ENCODE data around the gene NXF1. TPM values are rescaled to one million over a fixed set of nuclear protein-coding genes. Genes with fewer than 3 reads are reported as not detected.

Gene NXF1
- total and polyA plus RNA-seq, 2 of the 13 experiments (the other 11 are each of a cell fraction or from before 2014, with no cell fraction given): 30.4 to 30.9 TPM

DNA sequence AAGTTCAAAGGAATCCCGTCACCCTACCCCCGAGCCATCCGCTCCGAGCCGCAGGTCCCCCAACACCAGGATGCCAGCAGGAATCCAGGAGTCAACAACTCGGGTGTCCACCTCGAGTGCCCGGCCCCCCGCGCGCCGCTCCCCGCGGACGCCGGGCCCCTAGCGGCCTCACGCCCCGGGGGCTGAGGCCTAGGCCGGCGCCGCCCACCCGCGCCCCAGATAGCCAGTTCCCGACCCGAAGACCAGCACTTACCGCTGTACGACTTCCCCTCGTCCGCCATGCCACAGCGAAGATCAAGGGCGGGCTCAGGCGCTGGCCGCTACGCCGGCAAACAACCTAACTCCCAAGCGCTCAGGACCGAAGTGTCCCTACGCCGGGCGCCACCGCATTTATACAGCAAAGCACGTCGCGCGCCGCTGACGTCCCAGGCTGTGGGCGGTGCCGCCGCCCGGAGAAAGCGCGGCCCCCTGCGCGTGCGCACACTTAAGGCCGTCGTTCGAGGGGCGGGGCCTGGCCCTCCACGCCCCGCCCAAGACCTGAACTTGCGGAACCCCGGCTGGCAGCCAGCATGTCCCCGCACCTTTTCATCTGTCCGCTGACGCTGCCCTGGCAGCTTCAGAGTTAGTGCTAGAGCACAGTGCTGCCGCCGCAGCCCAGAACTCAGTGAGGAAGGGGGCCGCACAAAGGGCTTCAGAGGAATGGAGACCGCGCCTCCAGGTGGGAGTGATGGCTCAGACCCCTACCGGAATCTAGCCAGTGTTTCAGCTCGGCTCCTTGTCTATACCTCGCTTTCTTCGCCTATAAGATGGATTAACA lies at the start of gene NXF1 (continued):
- TF ChIP-seq, protein P1, sequence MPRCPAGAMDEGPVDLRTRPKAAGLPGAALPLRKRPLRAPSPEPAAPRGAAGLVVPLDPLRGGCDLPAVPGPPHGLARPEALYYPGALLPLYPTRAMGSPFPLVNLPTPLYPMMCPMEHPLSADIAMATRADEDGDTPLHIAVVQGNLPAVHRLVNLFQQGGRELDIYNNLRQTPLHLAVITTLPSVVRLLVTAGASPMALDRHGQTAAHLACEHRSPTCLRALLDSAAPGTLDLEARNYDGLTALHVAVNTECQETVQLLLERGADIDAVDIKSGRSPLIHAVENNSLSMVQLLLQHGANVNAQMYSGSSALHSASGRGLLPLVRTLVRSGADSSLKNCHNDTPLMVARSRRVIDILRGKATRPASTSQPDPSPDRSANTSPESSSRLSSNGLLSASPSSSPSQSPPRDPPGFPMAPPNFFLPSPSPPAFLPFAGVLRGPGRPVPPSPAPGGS (CRISPR knock-in tag; IDR thresholded peaks at IDR 0.05): peak; percentile 51; the same call in 1 of the 2 replicates
- TF ChIP-seq DMAP1 (CRISPR knock-in tag; IDR thresholded peaks at IDR 0.05) (peak; percentile 82), NFIC (IDR thresholded peaks at IDR 0.05; ENCODE audit: low read length) (no peak; the same call in 1 of the 2 replicates), SMAD9 (CRISPR knock-in tag; IDR thresholded peaks at IDR 0.05) (no peak; the same call in 1 of the 2 replicates), ZHX2 (IDR thresholded peaks at IDR 0.05; ENCODE audit: low read depth) (peak; percentile 67; the same call in 1 of the 2 replicates), ZHX2 (CRISPR knock-in tag; IDR thresholded peaks at IDR 0.05; ENCODE audit: borderline replicate concordance) (peak; percentile 75; the same call in 1 of the 2 replicates), ZBTB7A (CRISPR knock-in tag; IDR thresholded peaks at IDR 0.05) (no peak), ZNF747 (CRISPR knock-in tag; IDR thresholded peaks at IDR 0.05; ENCODE audit: borderline replicate concordance) (peak; percentile 77; the same call in 1 of the 2 replicates), SRSF1 (optimal IDR thresholded peaks at IDR 0.05; ENCODE audit: low read depth, low read length) (peak; percentile 96), ERF (CRISPR knock-in tag; IDR thresholded peaks at IDR 0.05) (peak; percentile 96), KDM3A (CRISPR knock-in tag; IDR thresholded peaks at IDR 0.05; ENCODE audit: low read depth) (peak; percentile 83), ZNF674 (CRISPR knock-in tag; IDR thresholded peaks at IDR 0.05; ENCODE audit: low read depth) (no peak), CENPT (CRISPR knock-in tag; IDR thresholded peaks at IDR 0.05; ENCODE audit: low read depth) (no peak), RORA (CRISPR knock-in tag; IDR thresholded peaks at IDR 0.05) (no peak), SCMH1 (CRISPR knock-in tag; IDR thresholded peaks at IDR 0.05; ENCODE audit: borderline replicate concordance) (no peak), KLF11 (CRISPR knock-in tag; IDR thresholded peaks at IDR 0.05) (peak; percentile 84; the same call in 1 of the 2 replicates), U2AF1 (optimal IDR thresholded peaks at IDR 0.05; ENCODE audit: low read depth, low read length) (peak; percentile 78), AKAP8 (CRISPR knock-in tag; IDR thresholded peaks at IDR 0.05) (peak; percentile 95), IRX3 (CRISPR knock-in tag; IDR thresholded peaks at IDR 0.05; ENCODE audit: borderline replicate concordance, low read depth) (peak; percentile 63; the same call in 1 of the 2 replicates), ZNF720 (CRISPR knock-in tag; IDR thresholded peaks at IDR 0.05) (no peak)
- TF ChIP-seq, protein P2, sequence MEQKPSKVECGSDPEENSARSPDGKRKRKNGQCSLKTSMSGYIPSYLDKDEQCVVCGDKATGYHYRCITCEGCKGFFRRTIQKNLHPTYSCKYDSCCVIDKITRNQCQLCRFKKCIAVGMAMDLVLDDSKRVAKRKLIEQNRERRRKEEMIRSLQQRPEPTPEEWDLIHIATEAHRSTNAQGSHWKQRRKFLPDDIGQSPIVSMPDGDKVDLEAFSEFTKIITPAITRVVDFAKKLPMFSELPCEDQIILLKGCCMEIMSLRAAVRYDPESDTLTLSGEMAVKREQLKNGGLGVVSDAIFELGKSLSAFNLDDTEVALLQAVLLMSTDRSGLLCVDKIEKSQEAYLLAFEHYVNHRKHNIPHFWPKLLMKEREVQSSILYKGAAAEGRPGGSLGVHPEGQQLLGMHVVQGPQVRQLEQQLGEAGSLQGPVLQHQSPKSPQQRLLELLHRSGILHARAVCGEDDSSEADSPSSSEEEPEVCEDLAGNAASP (CRISPR knock-in tag; IDR thresholded peaks at IDR 0.05; ENCODE audit: borderline replicate concordance): peak; percentile 81; the same call in 1 of the 2 replicates
